Adipose tissue (tissue), 3 donors: Measurements from ENCODE around the gene NCKAP1. TPM values are rescaled to one million over a fixed set of nuclear protein-coding genes. Genes with fewer than 3 reads are reported as not detected.

Experiments
- H3K27ac ChIP-seq: one replicate; pipeline ENCODE4 v1.5.1; 2013; ENCODE audit warnings: low read depth, low read length
- WGBS, 3 donors: extraction: QIAGEN DNeasy Blood & Tissue Kit; methylation state at CpG; one replicate each; pipeline ENCODE4 v1.1.7; 2013; 5-methylcytosine and 5-hydroxymethylcytosine counted together
- polyA plus RNA-seq, 3 donors: library from polyadenylated mRNA; stranded (reverse); fragments of 200-250 nt; gene quantifications; one replicate each; pipeline ENCODE4 v1.2.3, GENCODE V29; 2013
- donor health status: healthy with polysubstance abuse.
- donor health status: Bipolar disorder and iron deficiency.
- donor health status: healthy.

NCKAP1 gene
- polyA plus RNA-seq, 3 donors: 36.6 to 56.8 (median 41.5) TPM

- 3 to 8% (median 3%) methylated on average over 55 to 57 of the region's 57 CpGs for WGBS, 3 donors
These were observed 171.5 kb downstream of the NCKAP1 start, which contains the start of gene FRZB for GRCh38 chr2:182866461-182867406. Gene FRZB, minus strand, starts transcription at chr2:182866637. Its CDS starts 85 bp downstream, at chr2:182866552.

GRCh38 chr2:182866095-182866460 is 172.2 kb downstream of the NCKAP1 start:
- 16 to 22% (median 21%) methylated on average over 19 of the region's 19 CpGs for WGBS, 3 donors
- H3K27ac ChIP-seq: no peak overlapping the region

More at GRCh38 chr2:182866461-182867406, 171.5 kb downstream of the NCKAP1 start, which contains the start of gene FRZB:
- H3K27ac ChIP-seq: no peak within 1 kb of the TSS

GRCh38 chr2:182864949-182865570 is 173.2 kb downstream of the NCKAP1 start:
- H3K27ac ChIP-seq: no peak overlapping the region
- 86 to 90% (median 89%) methylated on average over 4 of the region's 4 CpGs for WGBS, 3 donors

DNA sequence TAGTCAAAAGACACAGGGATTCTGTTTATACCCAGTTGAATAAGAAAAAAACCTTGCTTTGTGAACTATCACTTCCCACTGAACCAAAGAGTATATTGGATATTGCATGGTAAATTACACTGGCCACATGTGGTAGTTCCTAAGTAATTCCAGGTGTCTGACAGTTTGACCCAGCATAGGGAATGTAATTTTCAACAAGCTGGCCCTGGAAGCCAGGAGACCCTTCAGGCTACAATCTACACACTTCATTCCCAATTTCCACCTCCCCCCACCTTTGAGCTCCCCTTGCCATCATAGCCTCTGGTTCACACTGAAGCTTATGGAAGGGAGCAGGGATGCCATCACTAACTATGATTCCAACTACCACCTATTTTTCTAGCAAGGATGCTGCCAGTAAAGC is 174.6 kb downstream of the NCKAP1 start:
- no peak overlapping the region for H3K27ac ChIP-seq

GRCh38 chr2:182862091-182862490 is 176.2 kb downstream of the NCKAP1 start:
- H3K27ac ChIP-seq: no peak overlapping the region
- 32 to 68% (median 56%) methylated on average over 5 of the region's 5 CpGs for WGBS, 3 donors

GRCh38 chr2:182860858-182861257 is 177.4 kb downstream of the NCKAP1 start:
- no peak overlapping the region for H3K27ac ChIP-seq

More at GRCh38 chr2:182860858-182861257, 177.4 kb downstream of the NCKAP1 start:
- WGBS, 3 donors: 93 to 98% (median 95%) methylated on average over 2 of the region's 2 CpGs

Other genes with a start within 250 kb of the NCKAP1 start
- 1 to 10 TPM in 1 of 3 donors, under 1 TPM in 2; 0.56 to 6.4 (median 0.97) TPM for gene FRZB, start 171.8 kb downstream of the NCKAP1 start, polyA plus RNA-seq
- under 1 TPM; 0.30 to 0.79 (median 0.77) TPM for gene DUSP19, start 40.3 kb upstream of the NCKAP1 start, polyA plus RNA-seq
- 10 to 100 TPM in 1 of 3 donors, 1 to 10 TPM in 2; 7.0 to 11.4 (median 9.5) TPM for gene NUP35, start 86.0 kb upstream of the NCKAP1 start, polyA plus RNA-seq